GM08714 (cell line): ENCODE measurements around the gene DNAAF6.
A peak's percentile ranks its signal among the peaks of the same experiment; 100 is the strongest.
"Not testable (repeated sequence)": the region's sequence is repeated elsewhere in the genome, so short reads cannot be mapped to it uniquely, and the experiment has no call there.

Experiments used
- H3K4me3 ChIP-seq: fragments of 200-500 bp; sonication (Bioruptor generic); 2 replicates; pipeline ENCODE4 v1.5.1; 2014; ENCODE audit warnings: mild to moderate bottlenecking, low read length, inconsistent platforms
- ZNF274 ChIP-seq: IDR thresholded peaks from 2 replicates; pipeline ENCODE4 v1.6.1; 2012; ENCODE audit warnings: mild to moderate bottlenecking, low read depth, low read length

DNAAF6 gene

DNA sequence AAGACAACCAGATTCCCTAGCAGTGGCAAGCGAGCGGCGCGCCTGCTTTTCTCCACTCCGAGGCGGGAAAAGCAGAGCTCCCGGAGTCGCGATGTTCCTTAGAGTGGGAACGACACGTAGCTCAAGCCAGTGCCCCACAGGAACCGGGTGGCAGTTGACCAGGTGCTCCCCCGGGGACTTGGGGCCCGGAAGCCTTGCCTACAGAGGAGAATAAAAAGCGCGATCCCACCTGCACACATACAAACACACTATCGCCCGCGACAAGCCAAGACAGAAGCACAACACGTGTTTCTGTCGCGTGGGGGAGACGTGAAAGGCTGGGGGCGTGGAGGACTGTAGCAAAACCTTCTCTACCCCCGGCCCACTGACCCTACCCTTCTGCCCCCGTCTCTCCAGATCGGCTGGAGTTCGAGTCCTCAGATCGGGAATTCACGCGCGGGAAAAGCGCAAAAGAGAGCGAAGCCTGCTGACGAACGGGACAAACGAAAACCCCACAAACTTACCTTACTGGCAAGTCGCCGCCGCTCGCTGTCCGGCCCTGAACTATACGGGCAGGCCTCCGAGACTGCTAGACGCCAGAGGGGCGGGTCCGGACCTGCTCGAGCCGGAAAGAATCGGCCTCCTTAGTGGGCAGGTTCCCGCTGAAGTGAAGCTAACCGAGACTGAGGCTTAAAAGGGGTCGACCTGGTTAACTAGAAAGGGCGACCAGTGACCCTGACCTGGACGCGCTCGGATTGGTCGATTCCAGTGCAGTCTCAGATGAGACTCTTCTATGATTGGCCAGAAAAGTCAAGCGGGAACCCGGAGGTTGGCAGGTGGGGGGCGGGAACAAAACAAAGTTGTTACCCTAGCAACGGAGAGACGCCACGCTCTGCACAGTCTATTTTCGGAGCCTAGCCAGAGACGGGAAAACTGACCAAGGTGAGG is at the start of gene DNAAF6, which contains the start of gene NUP62CL:
TSS of gene DNAAF6 (plus strand) at position 842 of the 927 bp plus-strand sequence. CDS start 6,265 bp downstream, outside the sequence.
TSS of gene NUP62CL (minus strand) at position 664 of the 927 bp plus-strand sequence. CDS start 31,287 bp downstream, outside the sequence.
- TF ChIP-seq ZNF274 = no peak
- H3K4me3 ChIP-seq = peak within 1 kb of the TSS; percentile 64

DNA sequence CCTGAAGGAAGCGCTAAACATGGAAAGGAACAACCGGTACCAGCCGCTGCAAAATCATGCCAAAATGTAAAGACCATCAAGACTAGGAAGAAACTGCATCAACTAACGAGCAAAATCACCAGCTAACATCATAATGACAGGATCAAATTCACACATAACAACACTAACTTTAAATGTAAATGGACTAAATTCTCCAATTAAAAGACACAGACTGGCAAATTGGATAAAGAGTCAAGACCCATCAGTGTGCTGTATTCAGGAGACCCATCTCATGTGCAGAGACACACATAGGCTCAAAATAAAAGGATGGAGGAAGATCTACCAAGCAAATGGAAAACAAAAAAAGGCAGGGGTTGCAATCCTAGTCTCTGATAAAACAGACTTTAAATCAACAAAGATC is 48.8 kb upstream of the DNAAF6 start:
- H3K4me3 ChIP-seq = not testable (repeated sequence)

DNA sequence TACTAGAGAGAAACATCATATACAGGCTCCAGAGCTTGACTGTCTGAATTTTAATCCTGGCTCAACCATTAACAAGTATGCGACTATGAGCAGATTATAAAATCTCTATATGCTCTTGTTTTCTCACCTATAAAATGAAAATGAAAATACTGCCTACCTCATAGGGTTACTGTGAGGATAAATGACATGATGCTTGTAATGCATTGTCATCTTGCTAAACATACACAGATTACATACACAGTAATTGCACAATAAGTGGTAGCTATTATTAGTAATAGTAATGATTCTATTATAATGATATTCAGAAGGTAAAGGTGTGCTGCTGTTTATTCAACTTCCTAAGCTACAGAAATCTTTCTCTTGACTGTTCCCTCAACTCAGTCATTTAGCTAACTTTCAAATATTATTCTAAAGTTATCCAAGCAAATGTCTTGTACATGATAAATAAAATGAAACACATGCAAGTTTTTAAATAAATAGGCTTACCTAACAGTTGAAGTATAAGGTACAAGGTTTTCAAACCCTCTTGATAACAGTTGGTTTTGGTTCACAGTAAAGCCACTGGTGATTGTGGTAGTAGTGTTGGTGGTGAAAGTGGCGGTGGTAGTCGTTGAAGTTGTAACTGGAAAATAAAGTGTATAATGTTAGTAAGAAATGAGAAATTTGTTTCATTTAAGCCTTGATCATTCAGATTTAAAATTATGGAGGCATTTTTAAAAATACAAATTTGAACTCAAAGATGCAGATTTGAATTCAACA is 39.1 kb upstream of the DNAAF6 start:
- no peak for TF ChIP-seq ZNF274
- H3K4me3 ChIP-seq = no peak overlapping the region

DNA sequence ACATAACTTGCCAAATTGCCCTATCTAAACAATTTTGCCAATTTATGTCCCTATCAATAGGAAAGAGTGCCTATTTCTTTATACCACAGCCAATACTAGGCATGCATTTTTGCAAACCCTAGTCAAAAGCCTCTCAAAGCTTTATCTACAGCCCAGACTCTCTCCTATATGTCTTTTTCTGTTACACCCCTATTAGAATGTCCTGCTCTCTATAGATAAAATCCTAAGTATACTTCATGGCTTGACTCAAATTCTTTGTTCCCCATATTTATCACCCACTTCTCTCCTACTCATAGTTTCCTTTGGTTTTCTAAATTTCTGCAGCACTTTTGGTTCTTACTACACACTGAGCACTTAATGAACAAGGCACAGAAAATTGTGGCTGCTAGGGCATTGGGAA is 38.2 kb upstream of the DNAAF6 start:
- TF ChIP-seq ZNF274 = no peak

DNA sequence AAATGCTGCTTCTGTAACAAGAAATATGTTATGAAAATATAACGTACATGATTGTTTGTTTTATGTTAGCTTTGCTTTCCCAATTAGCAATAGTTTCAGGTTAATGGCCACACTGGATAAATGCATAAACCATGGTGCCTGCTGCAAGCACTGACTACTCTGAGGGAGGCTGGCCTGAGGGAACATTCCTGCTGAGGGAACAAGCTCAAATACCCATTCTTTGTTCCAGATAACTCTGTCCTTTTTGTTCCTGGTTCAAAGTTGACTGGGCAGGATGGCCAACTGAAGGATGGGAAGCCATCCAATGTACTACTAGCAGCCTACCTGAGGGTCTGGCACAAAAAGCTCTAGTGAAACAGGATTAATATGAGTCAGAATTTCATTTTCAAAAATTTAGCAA is 37.7 kb upstream of the DNAAF6 start:
- no peak for TF ChIP-seq ZNF274
- H3K4me3 ChIP-seq = no peak overlapping the region

More for the DNA sequence above, 38.2 kb upstream of the DNAAF6 start:
- H3K4me3 ChIP-seq = no peak overlapping the region

DNA sequence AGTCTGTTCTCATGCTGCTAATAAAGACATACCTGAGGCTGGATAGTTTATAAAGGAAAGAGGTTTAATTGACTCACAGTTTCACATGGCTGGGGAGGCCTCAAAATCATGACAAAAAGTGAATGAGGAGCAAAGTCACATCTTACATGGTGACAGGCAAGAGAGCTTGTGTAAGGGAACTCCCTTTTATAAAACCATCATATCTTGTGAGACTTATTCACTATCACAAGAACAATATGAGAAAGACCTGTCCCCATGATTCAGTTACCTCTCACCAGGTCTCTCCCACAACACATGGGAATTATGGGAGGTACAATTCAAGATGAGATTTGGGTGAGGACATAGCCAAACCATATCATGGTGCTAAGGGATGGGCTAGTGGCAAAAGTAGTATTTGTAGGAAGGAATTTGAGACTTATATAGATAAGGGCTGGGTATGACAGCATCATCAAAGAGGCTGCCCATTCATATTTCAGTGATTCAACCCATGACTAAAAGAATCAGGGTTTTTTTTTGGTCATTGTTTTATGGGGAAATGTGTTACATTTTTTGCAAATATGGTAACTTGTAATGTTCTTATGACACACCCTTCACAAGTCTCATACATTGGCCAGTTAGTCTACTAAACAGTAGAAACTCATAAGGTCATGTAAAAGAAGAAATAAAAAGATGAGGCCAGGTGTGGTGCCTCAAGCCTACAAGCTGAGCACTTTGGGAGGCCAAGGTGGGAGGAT is 34.9 kb upstream of the DNAAF6 start:
- TF ChIP-seq ZNF274 = no peak
- H3K4me3 ChIP-seq = no peak overlapping the region

DNA sequence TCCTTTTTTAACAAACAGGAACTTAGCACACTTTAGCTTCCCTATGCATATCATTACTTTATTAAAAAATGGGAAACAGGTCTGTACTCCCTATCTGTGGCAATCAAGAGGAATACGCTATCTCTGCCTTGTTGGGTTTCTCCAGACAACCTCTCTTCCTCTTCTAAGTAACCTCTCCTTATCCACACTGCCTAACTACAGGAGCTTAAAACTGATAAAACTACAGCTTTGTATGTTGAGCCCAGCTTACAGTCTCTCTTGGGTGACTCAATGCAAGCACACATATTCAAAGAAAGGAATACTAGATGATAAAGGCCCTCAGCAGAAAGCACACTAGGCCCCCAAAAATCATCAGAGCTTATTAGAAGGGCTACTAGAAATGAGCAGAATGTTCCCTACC is 9.1 kb upstream of the DNAAF6 start:
- H3K4me3 ChIP-seq = no peak overlapping the region
- no peak for TF ChIP-seq ZNF274

DNA sequence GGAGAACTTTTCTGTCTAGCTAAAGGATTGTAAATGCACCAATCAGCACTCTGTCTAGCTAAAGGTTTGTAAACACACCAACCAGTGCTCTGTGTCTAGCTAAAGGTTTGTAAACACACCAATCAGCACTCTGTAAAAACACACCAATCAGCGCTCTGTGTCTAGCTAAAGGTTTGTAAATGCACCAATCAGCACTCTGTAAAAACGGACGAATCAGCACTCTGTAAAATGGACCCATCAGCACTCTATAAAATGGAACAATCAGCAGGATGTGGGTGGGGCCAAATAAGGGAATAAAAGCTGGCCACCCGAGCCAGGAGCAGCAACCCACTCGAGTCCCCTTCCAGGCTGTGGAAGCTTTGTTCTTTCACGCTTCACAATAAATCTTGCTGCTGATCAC is 8.3 kb upstream of the DNAAF6 start:
- H3K4me3 ChIP-seq = not testable (repeated sequence)

DNA sequence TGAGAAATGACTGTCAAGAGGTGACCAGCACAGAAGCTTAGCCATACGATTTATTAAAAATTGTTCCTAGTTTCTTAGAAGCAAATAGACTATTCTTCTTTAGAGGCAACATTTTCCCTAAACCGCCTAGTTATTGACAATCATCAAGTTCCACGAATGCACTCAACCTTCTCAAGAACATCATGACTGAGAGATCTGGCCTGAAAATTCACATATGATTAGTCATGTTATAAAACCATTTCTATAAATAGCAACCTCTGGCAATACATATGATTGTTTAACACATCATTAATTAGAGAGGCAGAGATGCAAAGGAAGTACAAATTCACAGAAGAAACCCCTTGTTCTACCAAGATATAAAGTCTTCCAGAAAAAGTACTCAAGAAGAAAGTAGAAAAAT is 6.9 kb upstream of the DNAAF6 start:
- no peak overlapping the region for H3K4me3 ChIP-seq
- no peak for TF ChIP-seq ZNF274

DNA sequence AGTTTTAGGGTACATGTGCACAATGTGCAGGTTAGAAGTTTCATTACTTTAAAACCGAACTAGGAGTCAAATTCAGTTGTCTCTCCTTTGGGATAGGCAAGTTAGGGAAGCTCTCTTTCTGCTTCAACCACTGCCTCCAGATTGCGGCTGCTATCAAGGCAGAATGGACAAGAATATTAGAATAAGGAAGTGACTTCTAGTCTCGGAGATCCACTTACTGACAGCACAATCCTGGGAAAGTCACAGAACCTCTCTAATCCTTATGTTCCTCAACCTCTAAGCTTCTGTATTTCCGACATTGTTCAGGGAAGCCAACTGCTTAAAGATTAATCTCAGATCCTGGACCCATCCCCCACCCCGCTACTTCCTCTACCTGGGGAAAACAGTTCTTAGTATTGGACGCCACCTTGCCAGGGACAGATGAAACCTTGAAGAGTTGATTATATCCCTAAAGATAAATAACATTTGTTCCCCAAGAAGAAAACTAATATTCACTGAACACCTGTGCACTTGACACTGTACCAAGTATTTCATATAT is 2.3 kb upstream of the DNAAF6 start:
- TF ChIP-seq ZNF274 = no peak
- H3K4me3 ChIP-seq = no peak overlapping the region

DNA sequence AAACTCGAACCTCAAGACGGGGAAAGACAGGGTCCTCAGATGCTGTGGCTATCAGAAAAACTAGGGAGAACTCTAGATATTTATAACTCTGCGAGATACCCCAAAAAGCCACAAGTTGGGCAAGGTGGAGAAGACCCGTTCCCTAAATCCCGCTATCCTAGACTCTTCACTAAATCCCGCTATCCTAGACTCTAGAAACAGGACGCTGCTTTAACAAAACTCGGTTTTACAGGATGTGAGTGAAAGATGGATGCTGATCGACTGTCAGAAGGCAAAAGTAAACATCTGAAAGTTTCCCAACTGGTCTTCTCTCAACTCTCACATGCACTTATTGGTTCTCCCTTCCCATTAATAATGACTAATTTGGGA is 270 bp downstream of the DNAAF6 start:
- TF ChIP-seq ZNF274 = no peak
- H3K4me3 ChIP-seq = no peak overlapping the region

DNA sequence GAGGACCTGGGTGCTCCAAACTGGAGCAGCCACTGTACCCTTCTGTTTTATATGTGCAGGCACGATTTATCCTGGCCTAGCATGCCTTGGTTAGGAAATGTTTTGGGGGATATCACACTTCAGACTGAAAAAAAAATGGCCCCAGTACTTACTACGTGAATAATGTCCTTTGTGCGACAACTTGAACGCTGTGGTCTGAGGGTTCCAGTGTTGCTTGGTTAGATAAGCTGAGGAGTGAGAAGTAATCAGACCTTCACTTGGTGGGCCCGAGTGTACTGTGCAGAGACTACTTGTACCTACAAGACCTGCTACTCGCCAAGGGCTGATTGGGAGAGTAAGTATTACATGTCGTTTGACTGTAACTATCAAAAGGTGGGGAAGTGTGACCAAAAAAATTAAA is 678 bp downstream of the DNAAF6 start:
- H3K4me3 ChIP-seq = no peak overlapping the region
- TF ChIP-seq ZNF274 = no peak

DNA sequence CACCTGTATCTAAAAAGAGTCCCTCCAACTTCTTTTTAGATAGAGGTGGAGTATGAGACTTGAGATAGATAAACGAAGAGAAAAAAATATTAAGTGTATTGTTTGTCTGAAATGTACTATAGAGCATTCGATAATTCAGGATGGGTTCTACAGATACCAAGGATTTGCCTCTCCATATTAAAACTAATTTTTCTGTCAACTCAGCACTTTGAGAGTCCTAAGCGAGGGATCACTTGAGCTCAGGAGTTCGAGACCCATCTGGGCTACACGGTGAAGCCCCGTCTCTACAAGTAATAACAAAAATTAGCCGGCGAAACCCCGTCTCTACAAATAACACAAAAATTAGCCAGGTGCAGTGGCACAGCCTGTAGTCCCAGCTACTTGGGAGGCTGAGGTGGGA is 1.5 kb downstream of the DNAAF6 start:
- TF ChIP-seq ZNF274 = no peak
- H3K4me3 ChIP-seq = no peak overlapping the region

DNA sequence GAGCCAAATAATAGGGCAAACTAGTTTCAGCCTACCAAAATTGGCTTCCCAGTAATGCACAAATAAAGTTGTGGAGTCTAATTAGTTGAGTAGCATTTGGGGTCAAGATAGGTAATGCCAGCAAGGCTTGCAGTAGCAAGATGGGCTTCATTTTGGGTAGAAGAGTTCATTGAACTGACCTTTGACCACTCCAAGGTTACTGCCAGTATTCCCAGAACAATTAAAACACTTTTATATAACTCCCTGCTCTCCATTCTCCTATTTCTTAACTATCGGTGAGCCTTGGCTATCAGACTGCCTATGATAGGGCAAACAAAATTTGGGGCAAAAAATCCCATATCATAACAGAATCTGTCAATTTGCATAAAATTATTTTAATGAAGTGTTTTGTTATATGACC is 7.1 kb downstream of the DNAAF6 start:
- no peak overlapping the region for H3K4me3 ChIP-seq
- TF ChIP-seq ZNF274 = no peak
